HG03469 (cell line): ENCODE results near the gene DCBLD2.
"Not testable (repeated sequence)": the region's sequence is repeated elsewhere in the genome, so short reads cannot be mapped to it uniquely, and the experiment has no call there.

Experiments used
- ATAC-seq: cut with Tn5 transposase; IDR thresholded peaks from one replicate; pipeline ENCODE4 v1.9.1; 2021; ENCODE audit warnings: mild to moderate bottlenecking, moderate library complexity, moderate number of reproducible peaks; ENCODE audit not compliant: unreplicated experiment

Gene DCBLD2

GRCh38 chr3:98893740-98894139 lies 7.8 kb downstream of the DCBLD2 start:
- no peak for ATAC-seq

- no peak for ATAC-seq
Observed at GRCh38 chr3:98892263-98892662, 9.2 kb downstream of the DCBLD2 start.

GRCh38 chr3:98890965-98891910 lies 10.3 kb downstream of the DCBLD2 start:
- ATAC-seq = no peak

GRCh38 chr3:98890181-98890835 lies 11.2 kb downstream of the DCBLD2 start:
- ATAC-seq = no peak

GRCh38 chr3:98887684-98888083 lies 13.8 kb downstream of the DCBLD2 start:
- no peak for ATAC-seq

GRCh38 chr3:98886525-98886924 lies 15.0 kb downstream of the DCBLD2 start:
- ATAC-seq = no peak

- no peak for ATAC-seq
Observed at GRCh38 chr3:98885851-98886250, 15.6 kb downstream of the DCBLD2 start.

- no peak for ATAC-seq
Observed at GRCh38 chr3:98884675-98885371, 16.7 kb downstream of the DCBLD2 start.

- not testable (repeated sequence) for ATAC-seq
Observed at GRCh38 chr3:98882614-98883333, 18.7 kb downstream of the DCBLD2 start.

GRCh38 chr3:98877132-98877531 lies 24.4 kb downstream of the DCBLD2 start:
- no peak for ATAC-seq

- no peak for ATAC-seq
Observed at GRCh38 chr3:98875535-98875934, 26.0 kb downstream of the DCBLD2 start.

GRCh38 chr3:98874602-98875249 lies 26.8 kb downstream of the DCBLD2 start:
- ATAC-seq = no peak

- no peak for ATAC-seq
Observed at GRCh38 chr3:98869391-98869790, 32.1 kb downstream of the DCBLD2 start.

GRCh38 chr3:98857971-98858370 lies 43.5 kb downstream of the DCBLD2 start:
- ATAC-seq = not testable (repeated sequence)

- ATAC-seq = not testable (repeated sequence)
Observed at GRCh38 chr3:98857258-98857657, 44.2 kb downstream of the DCBLD2 start.

- no peak for ATAC-seq
Observed at GRCh38 chr3:98856724-98857123, 44.8 kb downstream of the DCBLD2 start.

GRCh38 chr3:98855806-98856400 lies 45.6 kb downstream of the DCBLD2 start:
- no peak for ATAC-seq

- no peak for ATAC-seq
Observed at GRCh38 chr3:98848108-98848507, 53.4 kb downstream of the DCBLD2 start.

GRCh38 chr3:98846101-98846500 lies 55.4 kb downstream of the DCBLD2 start:
- ATAC-seq = no peak
